ENCODE data around the gene SGK1.
"Not testable (repeated sequence)": the region's sequence is repeated elsewhere in the genome, so short reads cannot be mapped to it uniquely, and the experiment has no call there.

SGK1 gene

DNA sequence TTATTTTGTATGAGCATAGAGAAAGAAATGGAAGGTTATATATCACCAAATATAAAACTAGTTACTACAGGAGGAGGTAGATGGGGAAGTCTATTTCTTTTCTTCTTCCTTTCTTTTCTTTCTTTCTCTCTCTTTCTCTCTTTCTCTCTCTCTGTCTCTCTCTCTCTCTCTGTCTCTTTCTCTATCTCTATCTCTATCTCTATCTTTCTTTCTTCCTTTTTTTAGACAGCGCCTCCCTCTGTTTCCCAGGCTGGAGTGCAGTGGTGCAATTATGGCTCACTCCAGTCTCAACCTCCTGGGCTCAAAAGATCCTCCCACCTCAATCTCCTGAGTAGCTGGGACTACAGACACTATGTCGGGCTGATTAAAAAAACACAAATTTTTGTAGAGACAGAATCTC is 10.2 kb upstream of the SGK1 start:
- DNase-seq (ENCODE audit: low spot score) = no peak

DNA sequence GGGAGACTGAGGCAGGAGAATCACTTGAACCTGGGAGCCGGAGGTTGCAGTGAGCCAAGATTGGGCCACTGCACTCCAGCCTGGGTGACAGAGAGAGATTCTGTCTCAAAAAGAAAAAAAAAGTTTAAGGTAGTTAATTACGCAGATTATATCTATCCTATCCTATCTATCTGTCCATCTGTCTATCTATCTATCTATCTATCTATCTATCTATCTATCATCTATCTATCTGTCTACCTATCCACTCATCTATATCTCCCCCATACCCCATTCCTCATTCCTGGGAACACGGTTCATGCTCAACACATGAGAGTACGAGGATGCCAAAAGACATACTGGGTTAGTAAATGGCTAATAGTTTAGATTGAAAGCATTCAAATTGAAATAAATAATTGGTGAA is 8.3 kb upstream of the SGK1 start:
- not testable (repeated sequence) for DNase-seq (ENCODE audit: low spot score)

DNA sequence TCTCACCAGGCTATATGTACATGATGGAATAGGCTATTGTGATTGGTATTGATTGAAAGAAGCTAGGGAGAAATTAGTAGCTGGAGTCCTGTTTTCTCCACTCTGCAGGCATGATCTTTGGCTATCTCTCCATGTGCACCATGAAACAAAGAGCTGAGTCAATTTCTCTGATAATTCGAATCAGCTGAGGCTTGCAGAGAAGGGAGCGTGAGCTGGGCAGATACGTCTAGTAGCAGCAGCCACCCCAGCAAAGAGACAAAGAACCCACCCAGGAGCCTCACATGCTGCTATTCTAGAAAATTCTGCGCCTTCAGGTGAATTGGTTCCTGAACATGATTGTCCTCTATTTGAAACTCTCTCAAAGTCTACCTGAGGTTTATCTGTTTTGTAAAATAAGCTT is 6.9 kb upstream of the SGK1 start:
- DNase-seq (ENCODE audit: low spot score) = no peak

DNA sequence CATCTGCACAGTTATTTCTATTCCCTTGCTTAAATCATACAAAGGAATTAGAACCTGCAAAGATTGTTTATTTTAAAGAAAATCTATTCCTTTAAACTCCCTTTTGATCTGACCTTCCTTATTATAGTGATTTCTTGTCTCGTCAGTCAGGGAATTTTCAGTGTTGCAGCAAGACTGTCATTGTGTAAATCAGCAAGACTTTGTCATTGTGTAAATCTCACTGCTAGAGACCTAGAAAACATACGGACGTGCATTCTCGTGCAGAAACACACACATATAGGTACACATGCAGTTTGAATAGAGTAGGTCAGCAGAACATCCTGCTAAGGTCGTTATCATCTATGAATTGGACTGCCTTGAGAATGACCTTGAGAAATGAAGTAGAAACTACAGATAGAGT is 6.2 kb upstream of the SGK1 start:
- DNase-seq (ENCODE audit: low spot score) = no peak

DNA sequence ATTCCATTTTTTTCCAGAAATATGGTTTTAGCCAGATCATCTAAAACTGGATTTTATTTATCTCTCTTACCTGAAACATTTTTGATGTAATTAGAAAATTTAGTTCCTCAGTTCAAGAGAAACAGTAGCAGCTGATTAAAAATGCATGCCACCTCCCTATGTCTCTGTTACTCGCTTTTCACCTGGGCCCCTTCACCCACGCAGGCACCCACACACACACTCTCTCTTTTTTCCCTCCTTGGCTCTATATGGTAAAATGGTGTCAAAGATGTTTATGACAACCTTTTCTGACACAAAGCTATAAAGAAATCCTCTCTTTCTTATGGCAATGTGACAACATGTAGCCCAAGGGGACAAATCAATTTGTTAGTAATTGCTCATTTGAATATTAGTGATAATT is 5.8 kb upstream of the SGK1 start:
- no peak for DNase-seq (ENCODE audit: low spot score)

DNA sequence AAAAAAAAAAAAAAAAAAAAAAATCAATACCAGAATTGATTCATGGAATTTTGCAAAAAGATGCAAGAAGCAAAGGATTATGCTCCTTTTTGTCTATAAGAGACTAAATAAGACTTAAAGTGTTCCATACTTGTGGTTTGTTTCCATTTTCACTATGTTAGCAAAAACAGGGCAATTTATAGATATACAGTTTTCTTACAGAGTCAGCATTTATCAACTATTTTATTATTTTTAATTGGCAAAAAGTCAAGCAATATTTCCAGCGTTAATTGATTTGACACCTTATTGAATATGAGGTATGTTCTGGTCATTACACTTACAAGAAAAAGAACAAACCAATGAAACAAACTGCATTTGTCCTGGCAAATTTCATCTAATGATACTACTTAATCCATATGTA is 5.4 kb upstream of the SGK1 start:
- no peak for DNase-seq (ENCODE audit: low spot score)

DNA sequence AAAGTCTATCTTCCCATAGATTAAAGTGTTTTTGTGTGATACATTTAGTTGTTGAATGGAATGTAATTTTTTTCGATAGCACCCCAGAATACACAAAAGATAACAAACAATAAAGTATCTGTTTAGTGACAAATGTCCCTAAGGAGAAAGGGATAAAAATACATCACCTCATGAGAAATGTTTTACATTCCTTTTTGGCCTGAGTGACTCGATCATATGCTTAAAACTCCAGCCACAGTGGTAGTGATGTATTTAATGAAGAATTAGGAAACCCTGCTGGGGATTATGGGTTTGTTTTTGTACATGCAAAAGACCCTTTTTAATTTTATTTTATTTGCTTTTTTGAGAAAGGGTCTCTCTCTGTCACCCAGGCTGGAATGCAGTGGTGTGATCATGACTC is 4.3 kb upstream of the SGK1 start:
- DNase-seq (ENCODE audit: low spot score) = no peak

DNA sequence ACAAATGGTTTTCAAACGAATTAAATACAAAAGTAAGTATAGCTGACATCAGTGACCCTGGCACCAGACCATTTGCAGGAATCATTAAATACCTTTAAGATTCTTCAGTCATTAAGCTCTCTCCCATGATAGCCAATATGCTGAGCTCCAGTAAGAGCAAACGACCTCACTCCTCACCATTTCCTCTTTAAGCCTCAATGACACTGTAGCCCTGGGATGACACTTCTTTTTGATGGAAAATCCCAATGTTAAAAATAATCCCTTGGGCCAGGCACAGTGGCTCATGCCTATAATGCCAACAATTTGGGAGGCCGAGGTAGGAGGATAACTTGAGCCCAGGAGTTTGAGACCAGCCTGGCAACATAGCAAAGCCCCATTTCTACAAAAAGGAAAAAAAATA is 3.3 kb upstream of the SGK1 start:
- no peak for DNase-seq (ENCODE audit: low spot score)

DNA sequence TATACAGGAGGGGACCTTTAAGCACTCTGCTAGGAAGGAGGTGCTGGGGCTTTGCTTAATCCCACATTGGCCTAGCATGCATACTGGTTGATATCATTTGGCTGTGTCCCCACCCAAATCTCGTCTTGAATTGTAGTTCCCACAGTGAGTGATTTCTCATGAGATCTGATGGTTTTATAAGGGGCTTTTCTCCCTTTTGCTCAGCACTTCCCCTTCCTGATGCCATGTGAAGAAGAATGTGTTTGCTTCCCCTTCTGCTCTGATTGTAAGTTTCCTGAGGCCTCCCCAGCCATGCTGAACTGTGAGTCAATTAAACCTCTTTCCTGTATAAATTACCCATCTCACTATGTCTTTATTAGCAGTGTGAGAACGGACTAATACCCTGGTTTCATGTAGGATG is 1.8 kb upstream of the SGK1 start:
- not testable (repeated sequence) for DNase-seq (ENCODE audit: low spot score)

DNA sequence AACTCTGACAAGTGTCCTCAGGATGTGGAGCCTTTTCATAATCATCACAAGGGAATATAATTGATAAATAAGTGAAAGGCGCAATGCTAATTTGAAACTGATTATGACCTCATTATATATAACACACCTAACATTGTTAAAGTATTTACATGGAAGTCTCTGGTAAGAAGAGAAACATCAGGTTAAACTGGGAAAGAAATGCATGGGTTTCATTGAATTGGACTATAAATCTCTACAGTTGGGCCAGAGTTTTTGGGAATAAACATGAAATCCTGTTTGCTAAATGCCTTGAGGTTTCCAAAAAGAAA is 1.0 kb upstream of the SGK1 start:
- no peak for DNase-seq (ENCODE audit: low spot score)

DNA sequence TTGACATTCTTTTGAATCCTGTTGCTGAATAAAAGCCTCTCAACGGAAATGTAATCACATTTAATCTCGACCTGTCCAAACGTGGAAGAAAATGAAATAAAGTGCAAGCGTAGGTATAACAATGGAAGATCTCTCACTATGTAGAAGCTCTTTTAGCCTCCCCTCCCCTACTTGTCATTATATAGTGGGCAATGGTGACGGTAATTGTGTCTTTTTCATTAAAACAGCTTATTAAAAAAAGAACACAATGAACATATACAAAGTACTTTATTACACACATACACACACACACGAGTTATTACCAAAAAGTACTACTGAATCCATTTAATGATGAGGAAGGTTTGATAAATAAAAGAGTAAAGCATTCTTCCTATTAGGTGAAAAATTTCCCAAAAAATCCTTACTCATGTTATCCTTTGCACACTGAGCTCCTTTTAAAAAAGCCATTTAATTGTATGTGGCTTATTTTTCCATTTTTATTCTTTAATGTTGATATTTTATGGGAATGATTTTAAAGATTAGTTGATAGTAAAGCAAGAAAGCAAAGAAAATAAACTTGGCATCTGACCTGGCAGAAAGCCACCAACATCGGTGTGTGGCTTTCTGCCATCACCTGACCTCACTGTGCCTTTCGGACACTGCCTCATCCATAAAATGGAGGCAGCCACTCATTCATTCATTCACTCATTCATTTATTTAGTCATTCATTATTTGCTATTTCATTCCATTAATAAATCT is 493 bp upstream of the SGK1 start:
- DNase-seq (ENCODE audit: low spot score) = no peak

DNA sequence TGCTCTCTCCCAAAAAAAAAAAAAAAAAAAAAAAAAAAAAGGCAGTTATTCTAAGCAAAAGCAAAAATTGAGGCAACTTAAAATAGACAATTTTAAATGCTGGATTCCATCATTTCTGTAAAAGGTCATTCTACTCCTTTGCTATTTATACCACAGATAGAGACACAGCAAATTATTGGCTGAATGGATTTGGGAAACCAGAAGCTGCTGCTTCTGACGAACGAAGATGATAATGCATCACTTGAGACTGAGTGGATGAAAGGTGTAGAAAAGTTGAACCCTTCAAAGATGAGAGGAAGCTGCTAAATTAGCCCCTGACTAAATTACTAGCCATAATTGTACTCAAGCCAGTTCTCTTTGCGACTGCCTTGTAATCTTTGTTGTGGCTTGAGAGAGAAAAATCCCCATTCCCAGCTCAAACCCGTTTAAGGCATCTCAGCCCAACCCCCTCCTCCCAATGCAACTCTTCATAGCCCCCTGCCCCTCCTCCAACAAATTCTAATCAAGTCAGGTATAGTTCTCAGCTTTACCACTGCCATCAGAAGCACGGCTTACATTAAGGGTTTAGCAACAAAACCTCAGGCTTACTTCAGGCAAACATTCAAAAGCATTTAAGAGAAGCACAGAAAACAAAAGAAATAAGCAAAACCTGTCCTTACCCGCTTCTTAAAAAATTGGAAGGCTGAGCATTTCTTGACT is 1.0 kb downstream of the SGK1 start:
- DNase-seq (ENCODE audit: low spot score) = no peak

DNA sequence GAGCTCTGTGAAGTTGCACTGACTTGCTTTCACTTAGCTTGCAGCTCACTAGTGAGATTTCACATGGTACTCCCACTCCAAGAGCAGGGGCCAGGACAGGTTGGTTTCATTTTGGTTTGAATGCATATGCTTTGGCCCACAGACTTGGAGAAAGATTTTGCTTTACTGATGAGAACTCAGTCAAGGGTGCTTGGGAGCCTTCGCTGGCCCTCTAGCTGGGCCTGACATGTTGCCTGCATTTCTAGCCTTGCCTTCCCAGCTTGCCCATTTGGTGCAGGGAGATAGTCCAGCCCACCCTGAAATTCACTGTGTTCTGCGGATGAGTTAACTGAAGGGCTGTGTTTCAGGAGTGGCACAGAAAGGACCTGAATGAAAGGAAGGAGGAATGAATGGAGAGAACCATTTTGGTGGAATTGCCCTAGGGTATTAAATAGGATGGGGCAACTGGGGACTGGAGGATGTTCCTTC is 1.9 kb downstream of the SGK1 start:
- DNase-seq (ENCODE audit: low spot score) = no peak

DNA sequence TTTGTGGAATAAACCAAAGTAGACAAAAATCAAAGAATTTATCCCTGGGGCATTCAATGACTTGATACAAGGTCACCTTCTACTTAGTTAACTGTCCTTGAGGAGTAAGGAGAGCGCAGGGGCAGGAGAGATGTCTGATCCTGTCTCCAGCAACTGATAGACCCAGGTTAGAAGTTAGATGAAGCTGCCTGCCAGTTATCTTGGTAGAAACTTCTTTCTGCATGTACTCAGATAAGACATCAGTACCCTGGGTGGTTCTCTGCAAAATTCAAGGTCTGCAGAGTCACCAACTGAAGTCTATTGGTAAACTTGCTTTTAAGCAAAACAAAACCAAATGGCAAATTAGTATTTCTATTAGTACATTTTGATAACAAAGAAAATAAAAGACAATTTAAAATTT is 2.7 kb downstream of the SGK1 start:
- DNase-seq (ENCODE audit: low spot score) = no peak

DNA sequence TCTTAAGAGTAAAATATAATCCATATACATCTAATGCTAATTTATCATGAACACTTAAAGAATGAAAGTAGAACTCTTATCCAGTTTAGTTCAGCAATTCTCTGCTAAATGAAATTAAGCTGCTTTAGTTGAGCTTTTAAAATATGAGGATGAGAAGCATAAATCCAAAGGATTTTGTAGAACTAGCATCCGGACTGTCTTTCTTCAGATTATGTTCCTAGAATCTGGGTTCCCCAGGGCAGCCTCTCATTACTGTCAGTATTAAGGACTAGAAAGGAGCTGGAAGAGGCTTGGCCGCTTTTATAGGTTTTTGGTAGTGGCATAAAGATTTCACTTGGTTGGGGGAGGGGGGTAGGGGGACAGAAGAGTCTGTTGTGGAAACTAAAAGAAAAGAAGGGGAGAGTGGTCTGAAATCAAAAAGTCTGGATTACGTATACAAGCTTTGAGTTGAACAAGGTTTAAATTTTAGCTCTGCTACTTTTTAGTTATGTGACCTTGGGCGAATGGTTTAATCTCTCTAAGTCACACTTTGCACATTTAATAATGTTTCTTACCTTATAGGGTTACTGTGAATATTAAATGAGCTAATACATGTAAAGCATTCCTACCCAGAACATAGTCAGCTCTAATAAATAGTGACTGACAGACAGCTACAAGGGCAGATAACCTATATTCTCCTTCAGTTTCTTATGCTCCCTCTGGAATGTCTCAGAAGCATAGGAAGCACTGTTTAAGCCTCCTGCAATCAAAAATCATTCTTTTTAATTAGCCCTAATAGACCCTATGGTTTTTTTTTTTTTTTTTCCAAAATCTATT is 3.7 kb downstream of the SGK1 start:
- DNase-seq (ENCODE audit: low spot score) = peak; percentile 11

DNA sequence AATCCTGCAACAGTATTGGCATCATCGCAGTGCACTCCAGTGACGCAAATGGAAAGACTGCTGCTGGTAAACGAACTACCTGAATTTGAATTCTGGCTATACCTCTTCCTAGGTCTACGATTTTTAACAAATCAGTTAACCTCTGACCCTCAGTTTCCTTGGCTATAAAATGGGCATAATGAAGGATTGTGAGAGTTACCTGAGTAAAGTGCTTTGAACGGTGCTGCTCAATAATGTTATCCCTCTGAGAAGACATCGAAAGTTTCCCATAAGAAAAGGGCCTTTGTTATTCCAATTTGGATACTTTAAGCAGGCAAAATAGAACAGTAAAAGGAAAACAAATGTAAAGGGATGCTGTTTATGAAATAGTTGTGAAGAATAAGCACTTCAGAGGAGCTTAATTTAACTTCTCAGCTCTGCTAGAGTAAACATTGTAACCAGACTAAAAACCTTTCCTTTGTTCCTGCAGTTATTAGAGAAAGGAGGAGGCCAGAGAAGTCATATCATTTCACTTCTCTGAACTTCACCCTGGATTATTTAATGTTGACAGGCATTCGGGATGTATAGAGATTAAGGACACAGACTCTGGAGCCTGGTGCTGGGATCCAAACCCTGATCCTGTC is 5.8 kb downstream of the SGK1 start:
- no peak for DNase-seq (ENCODE audit: low spot score)

DNA sequence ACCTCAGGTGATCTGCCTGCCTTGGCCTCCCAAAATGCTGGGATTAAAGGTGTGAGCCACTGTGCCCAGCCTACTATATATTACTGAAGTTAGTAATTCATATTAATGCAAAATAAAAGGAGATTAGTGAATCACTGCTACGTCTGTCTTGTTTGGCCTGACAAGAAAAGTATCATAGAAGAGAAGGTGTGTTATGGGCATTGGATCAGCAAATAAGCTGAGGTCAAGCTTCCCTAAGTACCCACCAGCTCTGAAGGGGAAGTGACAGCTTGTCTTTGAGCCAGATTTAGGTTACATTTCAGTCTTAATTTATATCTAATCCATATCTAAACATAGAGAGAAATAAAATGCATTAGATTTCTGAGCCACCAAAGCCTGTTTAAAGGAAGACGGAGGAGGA is 7.1 kb downstream of the SGK1 start:
- no peak for DNase-seq (ENCODE audit: low spot score)

DNA sequence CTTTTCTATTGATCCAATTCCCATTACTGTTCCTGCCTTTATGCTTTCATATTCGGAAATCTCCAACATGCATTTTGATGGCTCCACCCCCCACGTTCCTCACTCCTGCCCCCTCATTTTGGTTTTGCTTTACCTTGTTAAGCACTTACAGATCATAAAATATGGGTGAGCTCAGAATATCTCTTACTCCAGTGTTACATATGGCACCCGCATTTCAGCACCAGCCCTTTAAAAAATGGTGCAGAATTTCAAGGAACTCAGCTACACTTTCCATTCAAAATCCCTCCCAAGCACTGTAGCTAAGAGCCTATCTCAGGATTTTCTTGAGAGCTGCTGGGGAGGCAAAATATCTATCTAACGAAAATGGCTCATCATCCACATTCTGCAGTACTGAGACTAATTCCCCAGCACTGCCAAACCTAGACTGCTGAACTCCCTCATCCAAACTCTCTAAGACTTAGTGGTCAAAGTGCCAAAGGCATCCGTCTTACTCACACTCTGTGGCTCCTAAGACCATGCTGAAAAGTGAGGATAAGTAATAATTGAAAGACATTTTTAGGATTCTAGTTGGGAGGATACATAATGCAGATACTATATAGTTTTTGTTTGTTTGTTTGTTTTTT is 7.8 kb downstream of the SGK1 start:
- DNase-seq (ENCODE audit: low spot score) = no peak

DNA sequence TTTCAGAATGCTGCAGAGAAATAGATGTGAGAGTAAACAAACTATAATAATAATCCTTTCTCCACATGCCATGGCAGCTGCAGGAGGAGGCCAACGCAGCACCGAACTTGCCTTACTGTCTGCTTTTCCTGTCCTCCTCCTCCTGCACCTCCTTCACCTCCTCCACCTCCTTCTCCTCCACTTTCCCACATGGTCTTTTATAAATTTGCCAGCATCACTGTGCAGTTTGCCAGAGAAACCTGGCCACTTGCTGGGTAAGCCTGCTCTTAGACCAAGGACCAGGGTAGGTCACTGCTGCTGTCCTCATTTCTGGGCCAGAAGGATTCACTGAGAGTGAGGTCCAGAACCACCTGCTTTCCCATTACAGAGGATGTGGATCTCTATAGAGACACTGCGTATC is 8.7 kb downstream of the SGK1 start:
- no peak for DNase-seq (ENCODE audit: low spot score)

DNA sequence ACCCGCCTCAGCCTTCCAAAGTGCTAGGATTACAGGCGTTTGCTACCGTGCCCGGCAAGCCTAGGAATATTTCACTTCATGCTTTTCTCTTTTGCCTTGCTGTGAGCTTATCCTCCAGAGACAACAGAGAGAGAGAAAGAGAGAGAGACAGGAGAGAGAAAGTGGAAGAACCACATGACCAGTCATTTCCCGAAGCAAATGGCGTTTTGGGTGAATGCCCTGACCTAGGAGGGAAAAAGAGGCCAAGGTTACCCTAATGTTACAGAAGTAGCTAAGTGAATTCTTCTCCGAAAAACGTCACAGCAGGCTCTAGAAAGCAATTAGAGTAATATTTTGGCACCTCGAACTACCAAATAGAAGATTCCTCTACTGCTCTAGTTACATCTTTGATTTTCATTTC is 9.1 kb downstream of the SGK1 start:
- DNase-seq (ENCODE audit: low spot score) = no peak

DNA sequence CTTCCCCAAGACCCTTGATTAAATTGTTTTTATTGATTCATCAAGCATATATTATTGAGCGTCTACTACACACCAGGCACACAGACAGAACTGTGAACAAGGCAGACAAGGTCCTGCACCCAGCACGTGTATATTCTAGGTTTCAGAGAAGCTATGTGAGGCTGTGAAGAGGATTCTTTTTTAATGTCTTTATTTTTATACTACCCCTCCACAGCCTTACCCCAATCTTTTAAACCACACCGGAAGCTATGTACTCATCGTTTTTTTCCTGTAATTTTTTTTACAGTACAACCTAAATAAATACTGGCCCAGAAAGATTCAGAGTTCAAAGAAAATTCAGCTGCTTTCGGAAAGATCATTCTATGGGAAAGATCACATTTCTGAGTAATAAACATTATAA is 10.0 kb downstream of the SGK1 start:
- DNase-seq (ENCODE audit: low spot score) = no peak

DNA sequence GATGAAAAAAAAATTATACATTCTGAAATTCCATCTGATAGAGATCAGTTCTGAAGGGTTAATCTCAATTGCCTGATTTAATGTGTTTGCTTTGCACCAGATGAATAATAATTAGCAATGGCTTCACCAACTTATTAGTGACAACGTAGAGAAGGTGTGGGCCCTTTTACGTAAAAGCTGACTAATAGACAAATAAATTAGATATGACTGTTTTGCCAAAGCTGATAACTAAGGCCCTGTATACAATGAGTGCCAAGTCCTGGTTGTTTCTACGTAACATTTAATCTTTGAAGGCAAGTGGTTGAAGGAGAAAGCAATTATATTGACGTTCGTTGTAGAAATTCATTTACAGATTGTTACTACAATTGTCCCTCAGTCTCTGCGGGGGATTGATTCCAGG is 10.8 kb downstream of the SGK1 start:
- no peak for DNase-seq (ENCODE audit: low spot score)

All from COLO829 (cell line).